ENCODE data around the gene ZAR1L. TPM values are rescaled to one million over a fixed set of nuclear protein-coding genes. Genes with fewer than 3 reads are reported as not detected.

Gene ZAR1L
- total RNA-seq, 1 experiment from 2014 or later: not detected

DNA sequence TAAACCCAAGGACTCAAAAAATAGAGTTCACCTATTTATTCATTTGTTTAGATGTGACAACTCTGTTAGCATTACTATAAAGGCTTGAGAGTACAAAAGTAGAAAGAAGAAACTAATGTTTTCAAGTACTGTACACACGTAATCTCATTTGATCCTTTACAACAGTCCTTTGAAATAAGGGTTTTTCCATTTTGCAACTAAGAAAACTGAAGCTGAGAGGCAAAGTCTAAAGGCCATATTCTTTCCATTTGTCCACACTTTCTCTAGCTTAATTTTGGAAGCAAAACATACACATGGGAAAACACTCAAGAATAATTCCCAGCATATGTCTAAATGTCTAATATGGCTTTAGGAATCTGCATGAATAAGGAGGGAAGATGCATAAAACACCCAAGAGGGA is 34.1 kb downstream of the ZAR1L start:
- ChIA-PET POLR2A (ENCODE audit: unreplicated experiment) (no interaction called here), CTCF (no interaction called here)
- H3K9me2 ChIP-seq (replicated peaks; ENCODE audit: low read length): no peaks in the 10 kb centered on the region
- no peak overlapping the region for H3K9ac ChIP-seq (ENCODE audit: low read length)
- H3K4me2 ChIP-seq (ENCODE audit: low read length): no peak overlapping the region
- H3K27ac ChIP-seq (ENCODE audit: low read length): no peak overlapping the region
- H2AFZ ChIP-seq (ENCODE audit: low read length): no peak overlapping the region
- no TSS peak for BruUV-seq (replicated peaks)
- TF ChIP-seq EZH2phosphoT487 (IDR thresholded peaks at IDR 0.05; ENCODE audit: borderline replicate concordance, low read length) (no peak), EZH2 (IDR thresholded peaks at IDR 0.05; ENCODE audit: low read length, unreplicated experiment) (no peak)
- TF ChIP-seq, protein P1, sequence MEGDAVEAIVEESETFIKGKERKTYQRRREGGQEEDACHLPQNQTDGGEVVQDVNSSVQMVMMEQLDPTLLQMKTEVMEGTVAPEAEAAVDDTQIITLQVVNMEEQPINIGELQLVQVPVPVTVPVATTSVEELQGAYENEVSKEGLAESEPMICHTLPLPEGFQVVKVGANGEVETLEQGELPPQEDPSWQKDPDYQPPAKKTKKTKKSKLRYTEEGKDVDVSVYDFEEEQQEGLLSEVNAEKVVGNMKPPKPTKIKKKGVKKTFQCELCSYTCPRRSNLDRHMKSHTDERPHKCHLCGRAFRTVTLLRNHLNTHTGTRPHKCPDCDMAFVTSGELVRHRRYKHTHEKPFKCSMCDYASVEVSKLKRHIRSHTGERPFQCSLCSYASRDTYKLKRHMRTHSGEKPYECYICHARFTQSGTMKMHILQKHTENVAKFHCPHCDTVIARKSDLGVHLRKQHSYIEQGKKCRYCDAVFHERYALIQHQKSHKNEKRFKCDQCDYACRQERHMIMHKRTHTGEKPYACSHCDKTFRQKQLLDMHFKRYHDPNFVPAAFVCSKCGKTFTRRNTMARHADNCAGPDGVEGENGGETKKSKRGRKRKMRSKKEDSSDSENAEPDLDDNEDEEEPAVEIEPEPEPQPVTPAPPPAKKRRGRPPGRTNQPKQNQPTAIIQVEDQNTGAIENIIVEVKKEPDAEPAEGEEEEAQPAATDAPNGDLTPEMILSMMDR (conservative IDR thresholded peaks at IDR 0.05; ENCODE audit: low read depth, low read length): no peak
- intact Hi-C loops (cut with micrococcal nuclease): no loop called here
- H4K20me1 ChIP-seq (ENCODE audit: low read length): no peaks in the 10 kb centered on the region
- no peaks in the 10 kb centered on the region for H3K79me2 ChIP-seq (ENCODE audit: low read length)
- H3K36me3 ChIP-seq (ENCODE audit: low read depth, low read length): no peaks in the 10 kb centered on the region
- H3K9me3 ChIP-seq (ENCODE audit: low read length): no peaks in the 10 kb centered on the region
- no peak overlapping the region for H3K4me3 ChIP-seq (ENCODE audit: low read length)
- no peaks in the 10 kb centered on the region for H3K27me3 ChIP-seq (ENCODE audit: low read length)
- peaks cover 12% of the 10 kb centered on the region; the same call in 1 of the 2 replicates for H3K4me1 ChIP-seq (ENCODE audit: insufficient read depth, low read length)
- ATAC-seq (no peak), DNase-seq (no peak)
- no peaks in the 10 kb centered on the region for H3F3A ChIP-seq (ENCODE audit: low read length, unreplicated experiment)

DNA sequence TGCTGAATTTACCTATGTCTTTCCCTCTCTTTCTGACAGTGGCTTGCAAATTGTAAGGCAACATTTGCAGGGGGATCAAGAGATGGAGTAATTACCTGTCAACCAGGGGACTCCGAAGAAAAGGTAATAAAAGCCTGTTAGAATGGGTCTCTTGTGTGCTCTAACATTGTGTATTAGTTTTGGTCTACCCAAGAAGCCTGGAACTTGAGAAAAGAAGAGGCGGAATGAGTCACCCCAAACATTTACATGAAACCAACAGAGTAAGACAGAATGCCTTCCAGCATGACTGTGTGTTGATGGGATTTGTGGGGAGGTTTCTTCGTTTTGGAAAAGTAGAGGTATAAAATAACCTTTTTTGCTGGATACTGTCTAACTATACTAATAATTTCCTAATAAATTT is 36.7 kb downstream of the ZAR1L start:
- no peak overlapping the region for H3K4me2 ChIP-seq (ENCODE audit: low read length)
- no TSS peak for BruUV-seq (replicated peaks)
- no peaks in the 10 kb centered on the region for H3K4me1 ChIP-seq (ENCODE audit: insufficient read depth, low read length)
- intact Hi-C loops (cut with micrococcal nuclease): no loop called here
- H2AFZ ChIP-seq (ENCODE audit: low read length): no peak overlapping the region
- TF ChIP-seq, protein P1 (conservative IDR thresholded peaks at IDR 0.05; ENCODE audit: low read depth, low read length): no peak
- TF ChIP-seq EZH2 (IDR thresholded peaks at IDR 0.05; ENCODE audit: low read length, unreplicated experiment): no peak
- no peak for TF ChIP-seq EZH2phosphoT487 (IDR thresholded peaks at IDR 0.05; ENCODE audit: borderline replicate concordance, low read length)
- ChIA-PET CTCF (no interaction called here), POLR2A (ENCODE audit: unreplicated experiment) (no interaction called here)
- H4K20me1 ChIP-seq (ENCODE audit: low read length): no peaks in the 10 kb centered on the region
- no peaks in the 10 kb centered on the region for H3K36me3 ChIP-seq (ENCODE audit: low read depth, low read length)
- H3K79me2 ChIP-seq (ENCODE audit: low read length): no peaks in the 10 kb centered on the region
- H3K9ac ChIP-seq (ENCODE audit: low read length): no peak overlapping the region
- no peaks in the 10 kb centered on the region for H3F3A ChIP-seq (ENCODE audit: low read length, unreplicated experiment)
- H3K27ac ChIP-seq (ENCODE audit: low read length): no peak overlapping the region
- H3K4me3 ChIP-seq (ENCODE audit: low read length): no peak overlapping the region
- no peak for ATAC-seq
- H3K27me3 ChIP-seq (ENCODE audit: low read length): no peaks in the 10 kb centered on the region
- H3K9me2 ChIP-seq (replicated peaks; ENCODE audit: low read length): no peaks in the 10 kb centered on the region
- no peaks in the 10 kb centered on the region for H3K9me3 ChIP-seq (ENCODE audit: low read length)
- DNase-seq: no peak

DNA sequence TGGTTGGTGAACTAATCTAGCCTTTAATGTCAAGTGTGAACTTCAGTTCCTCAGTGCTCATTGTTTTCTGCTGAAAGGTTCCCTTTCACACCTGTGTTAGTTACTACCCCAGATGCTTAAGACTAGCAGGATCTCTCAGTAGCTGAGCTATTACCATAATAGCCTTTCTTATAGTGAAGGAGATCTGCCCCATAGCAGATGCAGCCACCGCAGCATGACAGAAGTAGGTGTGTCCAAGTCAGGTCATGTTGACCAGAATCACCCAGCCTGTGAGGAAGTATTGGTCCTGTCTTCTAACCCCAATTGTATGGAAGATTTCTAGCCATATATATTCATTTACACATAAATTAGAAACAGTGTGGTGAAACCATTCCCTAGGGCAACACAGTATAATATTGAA is 37.3 kb downstream of the ZAR1L start:
- no peaks in the 10 kb centered on the region for H3K27me3 ChIP-seq (ENCODE audit: low read length)
- no peak for ATAC-seq
- no peaks in the 10 kb centered on the region for H3K4me1 ChIP-seq (ENCODE audit: insufficient read depth, low read length)
- H2AFZ ChIP-seq (ENCODE audit: low read length): no peak overlapping the region
- H3K36me3 ChIP-seq (ENCODE audit: low read depth, low read length): no peaks in the 10 kb centered on the region
- CTCF ChIA-PET: no interaction called here
- no peaks in the 10 kb centered on the region for H3K9me3 ChIP-seq (ENCODE audit: low read length)
- no peak overlapping the region for H3K4me2 ChIP-seq (ENCODE audit: low read length)
- BruUV-seq (replicated peaks): no TSS peak
- no peaks in the 10 kb centered on the region for H3K79me2 ChIP-seq (ENCODE audit: low read length)
- H3K9ac ChIP-seq (ENCODE audit: low read length): no peak overlapping the region
- no peaks in the 10 kb centered on the region for H3F3A ChIP-seq (ENCODE audit: low read length, unreplicated experiment)
- DNase-seq: no peak
- TF ChIP-seq, protein P1 (conservative IDR thresholded peaks at IDR 0.05; ENCODE audit: low read depth, low read length): no peak
- TF ChIP-seq EZH2phosphoT487 (IDR thresholded peaks at IDR 0.05; ENCODE audit: borderline replicate concordance, low read length) (no peak), EZH2 (IDR thresholded peaks at IDR 0.05; ENCODE audit: low read length, unreplicated experiment) (no peak)
- intact Hi-C loops (cut with micrococcal nuclease): no loop called here
- no peak overlapping the region for H3K27ac ChIP-seq (ENCODE audit: low read length)
- no peaks in the 10 kb centered on the region for H4K20me1 ChIP-seq (ENCODE audit: low read length)
- H3K4me3 ChIP-seq (ENCODE audit: low read length): no peak overlapping the region
- POLR2A ChIA-PET (ENCODE audit: unreplicated experiment): no interaction called here
- H3K9me2 ChIP-seq (replicated peaks; ENCODE audit: low read length): no peaks in the 10 kb centered on the region

Data from PC-3 (cell line).